GM18873 (cell line): Measurements from ENCODE around the gene ENPP5.

Experiments used
- ATAC-seq: cut with Tn5 transposase; IDR thresholded peaks from one replicate; pipeline ENCODE4 v1.9.1; 2021; ENCODE audit warnings: mild to moderate bottlenecking, moderate library complexity, moderate number of reproducible peaks; ENCODE audit not compliant: unreplicated experiment, low FRiP score

The ENPP5 gene

GRCh38 chr6:46170357-46171289 lies at the start of gene ENPP5:
TSS of gene ENPP5 (minus strand) at chr6:46170980. CDS start at chr6:46168262, 2,718 bp downstream.
- peak; percentile 75 for ATAC-seq

- no peak for ATAC-seq
These were observed 48.9 kb upstream of the ENPP5 start for GRCh38 chr6:46219661-46220060.

GRCh38 chr6:46218457-46218856 lies 47.7 kb upstream of the ENPP5 start:
- no peak for ATAC-seq

- peak; percentile 42 for ATAC-seq
These were observed 46.9 kb upstream of the ENPP5 start for GRCh38 chr6:46217671-46218131.

- no peak for ATAC-seq
These were observed 46.1 kb upstream of the ENPP5 start for GRCh38 chr6:46216879-46217278.

GRCh38 chr6:46215777-46216176 lies 45.0 kb upstream of the ENPP5 start:
- no peak for ATAC-seq

- ATAC-seq: no peak
These were observed 44.4 kb upstream of the ENPP5 start for GRCh38 chr6:46215213-46215612.

- no peak for ATAC-seq
These were observed 41.1 kb upstream of the ENPP5 start for GRCh38 chr6:46211917-46212316.

GRCh38 chr6:46210294-46210693 lies 39.5 kb upstream of the ENPP5 start:
- no peak for ATAC-seq

GRCh38 chr6:46208303-46208702 lies 37.5 kb upstream of the ENPP5 start:
- ATAC-seq: no peak

- no peak for ATAC-seq
These were observed 36.4 kb upstream of the ENPP5 start for GRCh38 chr6:46207174-46207573.

- no peak for ATAC-seq
These were observed 34.3 kb upstream of the ENPP5 start for GRCh38 chr6:46204880-46205650.

GRCh38 chr6:46203391-46204177 lies 32.8 kb upstream of the ENPP5 start:
- ATAC-seq: no peak

- no peak for ATAC-seq
These were observed 30.9 kb upstream of the ENPP5 start for GRCh38 chr6:46201702-46202101.

GRCh38 chr6:46199387-46199786 lies 28.6 kb upstream of the ENPP5 start:
- no peak for ATAC-seq

- no peak for ATAC-seq
These were observed 21.2 kb upstream of the ENPP5 start for GRCh38 chr6:46191961-46192360.

GRCh38 chr6:46190889-46191288 lies 20.1 kb upstream of the ENPP5 start:
- ATAC-seq: no peak

GRCh38 chr6:46189726-46190125 lies 18.9 kb upstream of the ENPP5 start:
- no peak for ATAC-seq

GRCh38 chr6:46186583-46186982 lies 15.8 kb upstream of the ENPP5 start:
- ATAC-seq: no peak

- no peak for ATAC-seq
These were observed 13.3 kb upstream of the ENPP5 start for GRCh38 chr6:46184114-46184513.

- no peak for ATAC-seq
These were observed 5.2 kb upstream of the ENPP5 start for GRCh38 chr6:46175976-46176375.
